ENCODE data around the gene EGFLAM. TPM values are rescaled to one million over a fixed set of nuclear protein-coding genes. Genes with fewer than 3 reads are reported as not detected.

Gene EGFLAM
- total RNA-seq, 4 donors from 2014 or later: 0.41 to 1.9 TPM; not detected in 2

- Histone ChIP-seq H3K4me3 (no peak overlapping the region), H3K9me3 (no peaks in the 10 kb centered on the region), H3K27ac (no peak overlapping the region), H3K36me3 (no peaks in the 10 kb centered on the region), H3K27me3 (no peaks in the 10 kb centered on the region), H3K4me1 (peaks cover 0 to 3% (median 0%) of the 10 kb centered on the region in 4 donors)
- 33 to 69% methylated on average over 1 to 2 of the region's 2 CpGs for WGBS, 2 donors (ENCODE audit: low coverage in 1 of 2)
- TF ChIP-seq POLR2A (IDR thresholded peaks at IDR 0.05): no peak
- no peak for TF ChIP-seq CTCF (IDR thresholded peaks at IDR 0.05)
- no peak for TF ChIP-seq POLR2AphosphoS5 (IDR thresholded peaks at IDR 0.05)
- TF ChIP-seq EP300 (IDR thresholded peaks at IDR 0.05; ENCODE audit: low read depth): no peak
- no peak for DNase-seq
- in situ Hi-C loops (cut with MboI; ENCODE audit: low pct_ligation_motif_present in 1 of 4, low pct_unique_long_range_greater_than_20kb in 1 of 4, low sequenced_read_pairs in 3 of 4) (no loop called here), intact Hi-C loops (cut with DNase I; ENCODE audit: low total_unique reads) (no loop called here)
Observed at GRCh38 chr5:38364825-38365224, 106.5 kb downstream of the EGFLAM start.

- Histone ChIP-seq H3K4me1 (peaks cover 0 to 3% (median 0%) of the 10 kb centered on the region in 4 donors), H3K36me3 (no peaks in the 10 kb centered on the region), H3K27me3 (no peaks in the 10 kb centered on the region), H3K4me3 (no peak overlapping the region), H3K9me3 (no peaks in the 10 kb centered on the region), H3K27ac (no peak overlapping the region)
- no peak for TF ChIP-seq POLR2AphosphoS5 (IDR thresholded peaks at IDR 0.05)
- TF ChIP-seq POLR2A (IDR thresholded peaks at IDR 0.05): no peak
- no peak for TF ChIP-seq CTCF (IDR thresholded peaks at IDR 0.05)
- no peak for TF ChIP-seq EP300 (IDR thresholded peaks at IDR 0.05; ENCODE audit: low read depth)
- in situ Hi-C loops (cut with MboI; ENCODE audit: low pct_ligation_motif_present in 1 of 4, low pct_unique_long_range_greater_than_20kb in 1 of 4, low sequenced_read_pairs in 3 of 4): no loop called here
- 44 to 50% methylated on average over 1 to 3 of the region's 3 CpGs for WGBS, 2 donors (ENCODE audit: low coverage in 1 of 2)
- no peak for DNase-seq
- intact Hi-C loops (cut with DNase I; ENCODE audit: low total_unique reads): no loop called here
Observed at GRCh38 chr5:38367410-38367809, 109.1 kb downstream of the EGFLAM start.

GRCh38 chr5:38367966-38368365 lies 109.6 kb downstream of the EGFLAM start:
- no peaks in the 10 kb centered on the region for H3K9me3 ChIP-seq
- intact Hi-C loops (cut with DNase I; ENCODE audit: low total_unique reads) (no loop called here), in situ Hi-C loops (cut with MboI; ENCODE audit: low pct_ligation_motif_present in 1 of 4, low pct_unique_long_range_greater_than_20kb in 1 of 4, low sequenced_read_pairs in 3 of 4) (no loop called here)
- 25 to 34% methylated on average over 5 of the region's 5 CpGs for WGBS, 2 donors (ENCODE audit: low coverage in 1 of 2)
- H3K27me3 ChIP-seq: no peaks in the 10 kb centered on the region
- peaks cover 0 to 3% (median 0%) of the 10 kb centered on the region in 4 donors for H3K4me1 ChIP-seq
- no peak overlapping the region for H3K27ac ChIP-seq
- H3K4me3 ChIP-seq: no peak overlapping the region
- no peaks in the 10 kb centered on the region for H3K36me3 ChIP-seq
- DNase-seq: no peak
- TF ChIP-seq POLR2AphosphoS5 (IDR thresholded peaks at IDR 0.05) (no peak), CTCF (IDR thresholded peaks at IDR 0.05) (no peak), EP300 (IDR thresholded peaks at IDR 0.05; ENCODE audit: low read depth) (no peak), POLR2A (IDR thresholded peaks at IDR 0.05) (no peak)

- Histone ChIP-seq H3K36me3 (no peaks in the 10 kb centered on the region), H3K27ac (peak overlapping the region in 2 of 4 donors; percentile 34 to 36), H3K9me3 (no peaks in the 10 kb centered on the region), H3K4me3 (no peak overlapping the region), H3K4me1 (peaks cover 0 to 3% (median 0%) of the 10 kb centered on the region in 4 donors), H3K27me3 (no peaks in the 10 kb centered on the region)
- DNase-seq: no peak
- 49 to 53% methylated on average over 5 of the region's 5 CpGs for WGBS, 2 donors (ENCODE audit: low coverage in 1 of 2)
- in situ Hi-C loops (cut with MboI; ENCODE audit: low pct_ligation_motif_present in 1 of 4, low pct_unique_long_range_greater_than_20kb in 1 of 4, low sequenced_read_pairs in 3 of 4): no loop called here
- intact Hi-C loops (cut with DNase I; ENCODE audit: low total_unique reads): no loop called here
- peak in 1 of 3 donors; percentile 8 for TF ChIP-seq POLR2AphosphoS5 (IDR thresholded peaks at IDR 0.05)
- no peak for TF ChIP-seq POLR2A (IDR thresholded peaks at IDR 0.05)
Observed at GRCh38 chr5:38369692-38370091, 111.3 kb downstream of the EGFLAM start.
